Testis (tissue), 3 donors: ENCODE data around the gene CDK5. TPM values are rescaled to one million over a fixed set of nuclear protein-coding genes. Genes with fewer than 3 reads are reported as not detected.

Source experiments
- DNase-seq: peaks from one replicate; pipeline ENCODE4 v3.0.0-alpha.2; 2019
- H3K27ac ChIP-seq, 2 donors: fragments of 200-600 bp; sonication (generic); one replicate each; pipeline ENCODE4 v1.5.1; 2019
- H3K27me3 ChIP-seq: fragments of 200-600 bp; sonication (generic); one replicate; pipeline ENCODE4 v1.5.1; 2019
- H3K36me3 ChIP-seq: fragments of 200-600 bp; sonication (generic); one replicate; pipeline ENCODE4 v1.5.1; 2017; ENCODE audit warnings: low read depth; ENCODE audit errors: missing control alignments
- H3K4me1 ChIP-seq: fragments of 200-600 bp; sonication (generic); one replicate; pipeline ENCODE4 v1.5.1; 2019
- H3K4me3 ChIP-seq, 2 donors: fragments of 200-600 bp; sonication (generic); one replicate each; pipeline ENCODE4 v1.5.1; 2017 to 2019
- H3K9me3 ChIP-seq: fragments of 200-600 bp; sonication (generic); one replicate; pipeline ENCODE4 v1.5.1; 2017
- POLR2A ChIP-seq: fragments of 450-650 bp; IDR thresholded peaks from one replicate; pipeline ENCODE4 v1.6.1; 2017; ENCODE audit warnings: antibody characterized with exemption, mild to moderate bottlenecking, moderate library complexity
- WGBS, 2 donors: methylation state at CpG; one replicate each; pipeline ENCODE4 v1.1.5; 2018; 5-methylcytosine and 5-hydroxymethylcytosine counted together
- intact Hi-C: fragments of 100-400 bp; cut with DNase I; formaldehyde crosslinking; loops from one replicate; pipeline ENCODE4 v1.15.1; 2023; ENCODE audit warnings: low total_unique reads
- polyA plus RNA-seq: library from polyadenylated mRNA; stranded (reverse); fragments of 350-450 nt; fragmentation: Illumina TruSeq; extraction: RNeasy Lipid Tissue Mini Kit (QIAGEN cat#74804); gene quantifications from one replicate; pipeline ENCODE4 v1.2.3, GENCODE V29; 2014; ENCODE audit warnings: low read depth, low replicate concordance; ENCODE audit not compliant: insufficient read depth
- total RNA-seq, 2 donors: library from RNA; depleted of rRNA; stranded (reverse); fragments of >200 nt; gene quantifications; one replicate each; pipeline ENCODE4 v1.2.3, GENCODE V29; 2016
- TF ChIP-seq, protein P1 (sequence below), 3 experiments: fragments of 450-650 bp in 2 of 3; fragments of 200-600 bp in 1 of 3; sonication (generic) in 1 of 3; IDR thresholded peaks; one replicate each; pipeline ENCODE4 v1.5.1; 2016 to 2019; ENCODE audit warnings: antibody characterized with exemption in 3 of 3, mild to moderate bottlenecking in 2 of 3, moderate library complexity in 1 of 3

CDK5 gene
- total and polyA plus RNA-seq, 3 donors from 2014 or later = 7.1 to 15.4 (median 10.5) TPM

DNA sequence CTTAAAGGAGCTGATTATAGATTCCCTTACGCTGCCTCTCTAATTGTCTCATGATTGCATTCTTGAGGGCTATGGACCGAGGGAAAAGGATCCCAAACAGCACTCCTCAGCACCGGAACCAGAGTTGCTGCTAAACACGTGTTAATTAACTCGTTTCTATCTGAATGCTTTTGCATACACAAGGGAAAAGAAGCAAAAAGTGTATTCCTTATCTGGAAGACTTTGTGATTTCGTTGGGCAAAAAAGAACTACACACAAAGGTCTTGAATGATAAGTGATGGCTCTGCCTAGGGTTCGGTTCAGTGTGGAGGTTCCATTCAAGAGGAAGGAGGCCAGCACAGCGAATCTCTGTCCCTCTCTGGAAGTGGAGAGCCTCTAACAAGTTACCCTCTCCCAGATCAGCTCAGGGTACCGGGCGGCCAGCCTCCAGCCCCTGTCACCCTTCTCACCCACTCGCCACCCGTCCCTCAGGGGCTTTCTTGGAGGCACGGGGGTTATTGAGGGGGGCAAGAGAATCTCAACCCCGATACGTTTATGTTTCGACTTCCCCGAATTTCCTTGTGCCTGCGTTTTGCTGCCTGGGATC, 1.2 kb upstream of the CDK5 start:
- intact Hi-C loops = no loop called here
- TF ChIP-seq, protein P1, sequence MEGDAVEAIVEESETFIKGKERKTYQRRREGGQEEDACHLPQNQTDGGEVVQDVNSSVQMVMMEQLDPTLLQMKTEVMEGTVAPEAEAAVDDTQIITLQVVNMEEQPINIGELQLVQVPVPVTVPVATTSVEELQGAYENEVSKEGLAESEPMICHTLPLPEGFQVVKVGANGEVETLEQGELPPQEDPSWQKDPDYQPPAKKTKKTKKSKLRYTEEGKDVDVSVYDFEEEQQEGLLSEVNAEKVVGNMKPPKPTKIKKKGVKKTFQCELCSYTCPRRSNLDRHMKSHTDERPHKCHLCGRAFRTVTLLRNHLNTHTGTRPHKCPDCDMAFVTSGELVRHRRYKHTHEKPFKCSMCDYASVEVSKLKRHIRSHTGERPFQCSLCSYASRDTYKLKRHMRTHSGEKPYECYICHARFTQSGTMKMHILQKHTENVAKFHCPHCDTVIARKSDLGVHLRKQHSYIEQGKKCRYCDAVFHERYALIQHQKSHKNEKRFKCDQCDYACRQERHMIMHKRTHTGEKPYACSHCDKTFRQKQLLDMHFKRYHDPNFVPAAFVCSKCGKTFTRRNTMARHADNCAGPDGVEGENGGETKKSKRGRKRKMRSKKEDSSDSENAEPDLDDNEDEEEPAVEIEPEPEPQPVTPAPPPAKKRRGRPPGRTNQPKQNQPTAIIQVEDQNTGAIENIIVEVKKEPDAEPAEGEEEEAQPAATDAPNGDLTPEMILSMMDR (IDR thresholded peaks at IDR 0.05) = no peak
- TF ChIP-seq POLR2A = no peak
- no peak for DNase-seq
- Histone ChIP-seq H3K27ac (peak overlapping the region; percentile 84 to 98), H3K4me3 (peak overlapping the region; percentile 86 to 93), H3K27me3 (no peaks in the 10 kb centered on the region), H3K36me3 (no peaks in the 10 kb centered on the region), H3K4me1 (peaks cover 45% of the 10 kb centered on the region), H3K9me3 (no peaks in the 10 kb centered on the region)
- 2 to 4% methylated on average over 18 of the region's 18 CpGs for WGBS, 2 donors

DNA sequence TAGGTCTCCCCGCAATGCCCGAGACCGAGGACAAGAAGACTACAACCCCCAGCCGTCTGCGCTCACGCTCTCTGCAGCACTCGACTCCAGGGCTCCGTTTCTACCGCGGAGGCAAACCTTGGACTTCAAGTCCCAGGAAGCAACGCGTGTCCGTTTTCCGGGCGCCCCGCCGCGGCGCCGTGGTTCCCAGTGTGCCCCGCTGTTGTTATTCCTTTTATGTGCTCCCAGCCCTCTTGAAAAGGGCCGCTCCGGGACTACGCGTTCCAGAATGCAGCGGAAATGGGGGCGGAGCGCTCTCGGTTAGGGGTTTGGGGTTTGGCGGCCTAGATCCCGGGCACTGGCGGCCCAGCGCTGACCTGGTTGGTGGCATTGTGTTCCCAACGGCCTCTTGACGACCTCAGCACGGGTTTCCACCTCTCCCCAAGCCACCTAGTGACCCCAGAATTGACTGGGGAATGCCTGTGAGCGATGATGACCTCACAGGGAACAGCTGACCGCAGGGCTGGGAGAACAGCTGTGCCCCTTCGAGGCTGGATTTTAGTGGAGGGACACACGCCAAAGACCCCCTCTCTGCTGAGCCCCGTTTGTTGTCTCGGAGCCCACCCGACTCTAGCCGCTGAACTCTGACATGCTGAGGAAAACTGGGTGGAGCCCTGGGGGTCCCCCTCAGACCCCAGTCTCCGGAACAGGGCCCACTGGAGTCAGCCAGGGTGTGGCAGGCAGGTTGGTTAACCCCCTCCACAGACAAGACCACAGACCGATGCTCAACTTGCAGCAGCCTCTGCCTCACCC, 488 bp upstream of the CDK5 start:
- intact Hi-C loops = no loop called here
- H3K4me1 ChIP-seq = peaks cover 41% of the 10 kb centered on the region
- TF ChIP-seq, protein P1 (IDR thresholded peaks at IDR 0.05) = no peak
- peak; percentile 83 for TF ChIP-seq POLR2A

DNA sequence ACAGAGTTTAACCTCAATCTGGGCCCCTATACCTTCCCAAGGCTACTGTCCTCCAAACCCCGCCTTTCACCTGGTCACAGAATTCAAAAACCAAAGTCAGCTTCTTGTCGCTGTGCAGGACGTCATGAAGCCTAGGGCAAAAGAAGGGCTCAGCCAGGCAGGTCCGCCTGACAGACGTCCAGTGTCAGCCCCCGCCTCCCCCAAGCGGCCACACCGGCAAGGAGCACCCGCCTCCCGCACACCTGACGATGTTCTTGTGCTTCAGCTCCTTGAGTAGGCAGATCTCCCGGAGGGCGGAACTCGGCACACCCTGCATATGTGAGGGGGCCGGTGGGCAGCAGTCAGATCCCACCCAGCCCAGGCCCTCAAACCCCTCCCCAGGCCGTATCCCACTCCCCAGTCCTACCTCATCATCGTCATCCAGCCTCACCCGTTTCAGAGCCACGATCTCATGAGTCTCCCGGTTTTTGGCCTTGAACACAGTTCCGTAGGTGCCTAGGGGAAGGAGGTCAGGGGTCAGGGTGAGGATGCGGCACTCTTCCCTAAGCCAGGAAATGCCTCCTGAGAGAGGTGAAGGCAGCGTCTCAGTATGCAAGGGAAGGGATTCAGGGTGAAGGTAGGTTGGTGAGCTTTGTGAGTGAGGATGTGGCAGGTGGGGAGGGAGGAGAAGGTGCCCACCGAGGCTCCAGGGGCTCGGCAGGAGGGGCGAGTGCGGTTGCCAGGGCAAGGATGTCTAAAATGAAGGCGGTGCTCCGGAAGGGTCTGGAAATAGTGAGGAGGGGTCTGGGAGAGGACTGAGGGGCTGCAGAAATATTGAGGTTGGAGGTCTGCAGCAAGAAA, 811 bp downstream of the CDK5 start:
- WGBS, 2 donors = 22 to 35% methylated on average over 22 to 29 of the region's 29 CpGs
- H3K36me3 ChIP-seq = no peaks in the 10 kb centered on the region
- H3K27ac ChIP-seq = no peak overlapping the region
- no peak for DNase-seq
- H3K4me3 ChIP-seq = peak overlapping the region; percentile 86 to 93
- intact Hi-C loops = no loop called here
- TF ChIP-seq POLR2A = no peak
- TF ChIP-seq, protein P1 (IDR thresholded peaks at IDR 0.05) = no peak
- no peaks in the 10 kb centered on the region for H3K27me3 ChIP-seq
- no peaks in the 10 kb centered on the region for H3K9me3 ChIP-seq
- peaks cover 28% of the 10 kb centered on the region for H3K4me1 ChIP-seq

More for the DNA sequence above, 488 bp upstream of the CDK5 start:
- WGBS, 2 donors = 0 to 1% methylated on average over 15 to 46 of the region's 46 CpGs
- Histone ChIP-seq H3K9me3 (no peaks in the 10 kb centered on the region), H3K4me3 (peak overlapping the region; percentile 86 to 93), H3K27me3 (no peaks in the 10 kb centered on the region), H3K27ac (peak overlapping the region; percentile 84 to 98), H3K36me3 (no peaks in the 10 kb centered on the region)
- peak; percentile 100 for DNase-seq

DNA sequence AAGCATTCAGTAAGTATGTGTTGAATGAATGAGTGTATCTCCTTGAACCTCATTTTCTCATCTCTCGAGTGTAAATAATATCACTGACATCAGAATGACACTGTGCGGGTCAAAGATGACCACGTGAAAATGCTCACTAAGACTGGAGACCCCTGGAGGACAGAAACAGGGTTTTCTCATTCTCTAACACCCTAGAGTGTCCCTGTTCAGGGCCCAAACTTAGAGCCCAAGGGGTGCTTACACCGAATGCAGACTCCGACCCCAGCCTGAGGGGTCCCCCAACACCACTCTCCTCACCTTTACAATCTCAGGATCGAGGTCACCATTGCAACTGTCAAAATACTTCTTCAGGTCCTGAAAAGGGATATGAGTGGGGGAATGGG, 1.4 kb downstream of the CDK5 start:
- no peaks in the 10 kb centered on the region for H3K27me3 ChIP-seq
- WGBS, 2 donors = 76 to 85% methylated on average over 6 of the region's 6 CpGs
- no peaks in the 10 kb centered on the region for H3K9me3 ChIP-seq
- peaks cover 22% of the 10 kb centered on the region for H3K4me1 ChIP-seq
- no peak overlapping the region for H3K27ac ChIP-seq
- no peaks in the 10 kb centered on the region for H3K36me3 ChIP-seq
- intact Hi-C loops = no loop called here
- TF ChIP-seq POLR2A = no peak
- TF ChIP-seq, protein P1 (IDR thresholded peaks at IDR 0.05) = no peak
- H3K4me3 ChIP-seq = no peak overlapping the region
- DNase-seq = no peak
